Heart left ventricle (tissue), 13 donors: ENCODE data around the gene RASSF1.

Experiments used
- POLR2A ChIP-seq, 2 donors: fragments of 450-650 bp; IDR thresholded peaks; one replicate each; pipeline ENCODE4 v1.6.1; 2017; ENCODE audit warnings: antibody characterized with exemption in 2 of 2, mild to moderate bottlenecking in 2 of 2, moderate library complexity in 2 of 2
- TF ChIP-seq, protein P1 (sequence below), 12 donors: fragments of 200-600 bp; sonication (generic) in 4 of 12; IDR thresholded peaks; one replicate each; pipeline versions ENCODE4 v1.5.0 to v1.8.0; 2018 to 2022; ENCODE audit warnings: antibody characterized with exemption in 12 of 12, mild to moderate bottlenecking in 5 of 12
- donor health status: ischemic (EF 13 %, LVEDD 7.1; RV severe dilation, severe dysfunction).
- donor health status: DM: no; HTN: yes; CAD: no.
- donor health status: DM: no; HTN: no; CAD: no.
- donor health status: ischemic (EF 25% LVEDD 6.9; RV normal size, moderate dysfunction).
- donor health status: ischemic (EF 25% LVEDD 5.7; RV mildly dilated, moderate dysfunction).
- donor health status: ischemic (EF 35%, LVEDD 5.7; RV mildly dilated, moderate dysfunction).
- donor health status: nonischemic (EF 11% LVEDD 7.7; RV severe dilation, severe dysfunction).
- donor health status: DM: yes; HTN: yes; CAD: no.
- donor health status: PGD.
- donor health status: ischemic (EF 29% LVEDD 5.4; RV normal size, mild dysfunction).
- donor health status: nonischemic (EF 23%, LVEDD 6.1; RV moderate dilation, normal function).

DNA sequence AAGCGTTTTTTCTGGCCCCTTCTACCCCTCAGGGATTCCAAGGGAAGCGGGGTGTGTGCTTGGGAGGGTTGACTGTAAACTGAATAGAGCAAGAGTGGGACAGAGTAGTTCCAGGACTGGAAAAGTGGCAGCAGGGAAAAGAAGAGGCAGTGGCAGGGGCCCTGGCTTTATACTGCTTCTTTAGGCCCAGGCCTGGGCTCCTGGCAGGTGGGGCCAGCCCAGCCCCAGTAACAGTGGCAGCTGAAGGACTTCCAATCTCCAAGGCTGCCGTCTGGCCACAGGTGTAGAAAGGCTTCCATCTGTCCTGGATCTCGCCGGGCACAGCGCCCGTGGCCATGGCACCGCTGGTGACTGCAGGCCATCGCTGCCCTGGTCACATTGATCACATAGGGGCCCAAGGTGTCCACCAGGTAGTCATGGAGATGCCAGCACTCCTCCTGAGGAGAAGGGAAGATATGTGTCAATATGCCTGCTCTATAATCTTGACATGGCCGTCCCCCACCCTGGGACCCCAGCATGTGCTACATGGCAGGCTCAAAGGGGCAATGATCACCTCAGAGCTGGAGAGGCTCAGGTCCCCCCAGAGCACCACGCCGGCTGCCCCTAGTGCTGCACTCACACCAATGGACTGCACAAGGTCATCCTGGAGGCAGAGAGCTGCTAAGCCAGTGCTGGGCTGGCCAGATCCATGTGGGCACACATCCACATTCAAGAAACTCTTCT lies 47.4 kb downstream of the RASSF1 start:
- TF ChIP-seq, protein P1, sequence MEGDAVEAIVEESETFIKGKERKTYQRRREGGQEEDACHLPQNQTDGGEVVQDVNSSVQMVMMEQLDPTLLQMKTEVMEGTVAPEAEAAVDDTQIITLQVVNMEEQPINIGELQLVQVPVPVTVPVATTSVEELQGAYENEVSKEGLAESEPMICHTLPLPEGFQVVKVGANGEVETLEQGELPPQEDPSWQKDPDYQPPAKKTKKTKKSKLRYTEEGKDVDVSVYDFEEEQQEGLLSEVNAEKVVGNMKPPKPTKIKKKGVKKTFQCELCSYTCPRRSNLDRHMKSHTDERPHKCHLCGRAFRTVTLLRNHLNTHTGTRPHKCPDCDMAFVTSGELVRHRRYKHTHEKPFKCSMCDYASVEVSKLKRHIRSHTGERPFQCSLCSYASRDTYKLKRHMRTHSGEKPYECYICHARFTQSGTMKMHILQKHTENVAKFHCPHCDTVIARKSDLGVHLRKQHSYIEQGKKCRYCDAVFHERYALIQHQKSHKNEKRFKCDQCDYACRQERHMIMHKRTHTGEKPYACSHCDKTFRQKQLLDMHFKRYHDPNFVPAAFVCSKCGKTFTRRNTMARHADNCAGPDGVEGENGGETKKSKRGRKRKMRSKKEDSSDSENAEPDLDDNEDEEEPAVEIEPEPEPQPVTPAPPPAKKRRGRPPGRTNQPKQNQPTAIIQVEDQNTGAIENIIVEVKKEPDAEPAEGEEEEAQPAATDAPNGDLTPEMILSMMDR (IDR thresholded peaks at IDR 0.05): no peak
- no peak for TF ChIP-seq POLR2A (IDR thresholded peaks at IDR 0.05)
